Left ventricle myocardium inferior (tissue), 1 donor: Measurements from ENCODE around the gene TSPEAR. TPM values are rescaled to one million over a fixed set of nuclear protein-coding genes. Genes with fewer than 3 reads are reported as not detected.

Experiments
- DNase-seq: peaks from one replicate; pipeline ENCODE4 v3.0.0-alpha.2; 2020
- H3K27ac ChIP-seq: fragments of 200-600 bp; replicated peaks from 2 replicates; pipeline ENCODE4 v1.8.0; 2021
- H3K27me3 ChIP-seq: fragments of 200-600 bp; 2 replicates; pipeline ENCODE4 v1.8.0; 2021; ENCODE audit warnings: low read depth
- H3K36me3 ChIP-seq: fragments of 200-600 bp; 2 replicates; pipeline ENCODE4 v1.8.0; 2021
- H3K4me1 ChIP-seq: fragments of 200-600 bp; 2 replicates; pipeline ENCODE4 v1.8.0; 2021
- H3K4me3 ChIP-seq: fragments of 200-600 bp; 2 replicates; pipeline ENCODE4 v1.8.0; 2021; ENCODE audit warnings: mild to moderate bottlenecking, moderate library complexity
- H3K9me3 ChIP-seq: fragments of 200-600 bp; replicated peaks from 2 replicates; pipeline ENCODE4 v1.8.0; 2021
- CTCF ChIP-seq: fragments of 200-600 bp; IDR thresholded peaks from 2 replicates; pipeline ENCODE4 v1.8.0; 2021; ENCODE audit warnings: antibody characterized with exemption, mild to moderate bottlenecking, borderline replicate concordance
- intact Hi-C: fragments of 100-400 bp; cut with micrococcal nuclease; formaldehyde crosslinking; loops from one replicate; pipeline ENCODE4 v1.11.0; 2022
- total RNA-seq: library from RNA; stranded (reverse); fragmentation: NEBNext Ultra II Directional; extraction: Animal tissue kit (Norgen Biotek cat#: 25700); gene quantifications from one replicate; pipeline ENCODE4 v1.2.1, GENCODE V29; 2021
- donor health status: DM: no; HTN: yes; CAD: no; lungs with severe emphysema.

Gene TSPEAR
- total RNA-seq, 1 donor from 2014 or later, result 3.3 TPM

GRCh38 chr21:44724196-44724595 lies 12.8 kb upstream of the TSPEAR start:
- Histone ChIP-seq H3K4me1 (peaks cover 12% of the 10 kb centered on the region), H3K9me3 (no peaks in the 10 kb centered on the region), H3K4me3 (no peak overlapping the region), H3K27me3 (peaks cover 69% of the 10 kb centered on the region), H3K27ac (no peak overlapping the region), H3K36me3 (no peaks in the 10 kb centered on the region)
- TF ChIP-seq CTCF, result no peak
- intact Hi-C loops, result no loop called here
- no peak for DNase-seq

DNA sequence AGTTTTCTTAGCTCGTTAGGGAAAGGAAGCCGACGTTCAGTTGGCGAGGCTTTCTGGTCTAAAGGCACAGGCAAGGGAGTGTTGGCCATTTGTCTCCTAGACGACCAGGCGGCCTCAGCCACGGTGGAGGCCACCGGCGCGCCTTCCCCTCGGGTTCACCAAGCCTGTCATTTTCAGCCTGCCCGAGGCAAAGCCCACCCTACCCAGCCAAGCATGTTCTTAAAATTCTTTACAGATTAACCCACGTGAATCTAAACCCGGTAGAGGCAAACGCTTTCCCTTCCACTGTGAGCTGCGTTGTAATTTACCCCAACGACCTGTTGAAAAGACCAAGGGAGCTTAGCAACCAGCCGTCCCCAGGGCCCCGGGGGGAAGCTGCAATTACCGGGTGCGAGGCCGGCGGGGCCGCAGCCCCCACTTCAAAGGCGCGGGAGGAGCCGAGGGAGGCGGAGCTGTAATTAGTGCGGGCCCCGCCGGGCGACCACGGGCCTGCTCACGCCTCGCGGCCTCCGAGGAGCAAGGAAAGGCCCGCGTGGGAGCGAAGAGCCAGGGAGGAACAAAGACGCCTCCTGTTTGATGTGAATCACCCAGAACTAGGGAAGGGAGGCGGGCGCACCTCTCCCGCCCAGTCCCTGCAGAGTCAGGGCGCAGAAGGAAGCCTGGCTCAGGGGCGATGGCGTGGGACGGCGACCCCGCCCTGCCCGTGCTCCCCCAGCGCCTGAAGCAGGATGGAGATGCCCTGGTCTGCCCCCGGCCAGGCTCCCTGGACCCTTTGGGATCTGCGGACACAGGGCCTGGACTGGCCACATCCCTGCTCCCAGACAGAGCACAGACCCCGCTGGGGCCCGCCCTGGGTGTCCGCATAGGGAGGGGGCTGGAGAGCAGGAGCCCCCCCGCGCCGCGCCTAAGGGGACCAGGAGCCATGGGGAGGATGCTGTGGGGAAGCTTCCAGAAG lies 12.1 kb upstream of the TSPEAR start:
- Histone ChIP-seq H3K9me3 (no peaks in the 10 kb centered on the region), H3K27ac (no peak overlapping the region), H3K4me1 (peaks cover 12% of the 10 kb centered on the region), H3K4me3 (peak overlapping the region; percentile 25), H3K36me3 (no peaks in the 10 kb centered on the region), H3K27me3 (peaks cover 69% of the 10 kb centered on the region)
- TF ChIP-seq CTCF, result no peak
- intact Hi-C loops, result no loop called here
- no peak for DNase-seq

GRCh38 chr21:44722731-44723130 lies 11.4 kb upstream of the TSPEAR start:
- no peak for DNase-seq
- no peak for TF ChIP-seq CTCF
- Histone ChIP-seq H3K27me3 (peaks cover 65% of the 10 kb centered on the region), H3K4me3 (no peak overlapping the region), H3K27ac (no peak overlapping the region), H3K4me1 (peaks cover 12% of the 10 kb centered on the region), H3K36me3 (no peaks in the 10 kb centered on the region), H3K9me3 (no peaks in the 10 kb centered on the region)
- intact Hi-C loops, result no loop called here

GRCh38 chr21:44720170-44720569 lies 8.8 kb upstream of the TSPEAR start:
- no peak for DNase-seq
- H3K27me3 ChIP-seq, result peaks cover 39% of the 10 kb centered on the region
- H3K27ac ChIP-seq, result peak overlapping the region; percentile 41

DNA sequence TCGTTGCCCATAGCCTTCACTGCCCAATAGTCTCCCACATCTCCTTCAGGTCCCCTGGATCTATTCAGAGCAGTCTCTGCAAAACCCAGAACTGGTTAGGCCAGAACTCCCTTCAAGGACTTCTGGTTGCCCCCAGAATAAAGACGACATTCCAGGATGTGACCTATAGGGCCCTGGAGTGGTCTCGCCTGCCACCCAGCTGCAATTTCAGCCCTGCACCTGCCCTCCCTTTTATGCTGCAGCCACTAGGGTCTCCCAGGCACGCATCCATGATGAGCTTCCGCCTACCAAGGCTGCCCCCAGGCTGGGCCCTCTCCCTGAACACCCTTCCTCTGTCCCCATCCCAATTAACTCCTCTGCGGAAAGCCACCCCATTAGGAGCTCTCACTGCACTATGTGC lies 7.2 kb upstream of the TSPEAR start:
- H3K27me3 ChIP-seq, result peaks cover 36% of the 10 kb centered on the region
- intact Hi-C loops, result no loop called here
- TF ChIP-seq CTCF, result no peak

More at GRCh38 chr21:44720170-44720569, 8.8 kb upstream of the TSPEAR start:
- intact Hi-C loops, result no loop called here
- no peaks in the 10 kb centered on the region for H3K9me3 ChIP-seq
- no peaks in the 10 kb centered on the region for H3K36me3 ChIP-seq
- no peak for TF ChIP-seq CTCF
- no peak overlapping the region for H3K4me3 ChIP-seq
- peaks cover 15% of the 10 kb centered on the region for H3K4me1 ChIP-seq

More for the DNA sequence above, 7.2 kb upstream of the TSPEAR start:
- H3K4me3 ChIP-seq, result no peak overlapping the region
- H3K36me3 ChIP-seq, result no peaks in the 10 kb centered on the region
- no peaks in the 10 kb centered on the region for H3K9me3 ChIP-seq
- H3K4me1 ChIP-seq, result peaks cover 11% of the 10 kb centered on the region
- no peak overlapping the region for H3K27ac ChIP-seq
- no peak for DNase-seq
